GM23248 (cell line): ENCODE data around the gene SYNRG. TPM values are rescaled to one million over a fixed set of nuclear protein-coding genes. Genes with fewer than 3 reads are reported as not detected.

Experiments
- DNase-seq: peaks from one replicate; pipeline ENCODE4 v3.0.0-alpha.2; 2015
- H2AFZ ChIP-seq: fragments of 200-600 bp; sonication (generic); 2 replicates; pipeline ENCODE4 v1.6.1; 2016; ENCODE audit warnings: antibody characterized with exemption
- H3F3A ChIP-seq: fragments of 200-600 bp; sonication (generic); 2 replicates; pipeline ENCODE4 v1.6.1; 2016; ENCODE audit warnings: mild to moderate bottlenecking, antibody characterized with exemption, mixed run types; ENCODE audit not compliant: insufficient read depth
- H3K27ac ChIP-seq: fragments of 200-600 bp; sonication (generic); 2 replicates; pipeline ENCODE4 v1.5.1; 2016; ENCODE audit warnings: mild to moderate bottlenecking
- H3K27me3 ChIP-seq: fragments of 200-600 bp; sonication (generic); replicated peaks from 2 replicates; pipeline ENCODE4 v1.6.1; 2016; ENCODE audit warnings: mild to moderate bottlenecking; ENCODE audit not compliant: insufficient read depth
- H3K36me3 ChIP-seq: fragments of 200-600 bp; sonication (generic); 2 replicates; pipeline ENCODE4 v1.6.1; 2016; ENCODE audit warnings: low read depth, mild to moderate bottlenecking
- H3K4me1 ChIP-seq: fragments of 200-600 bp; sonication (generic); 2 replicates; pipeline ENCODE4 v1.6.1; 2016; ENCODE audit warnings: mild to moderate bottlenecking; ENCODE audit not compliant: insufficient read depth
- H3K4me2 ChIP-seq: fragments of 200-600 bp; sonication (generic); one replicate; pipeline ENCODE4 v1.6.1; 2016; ENCODE audit warnings: mild to moderate bottlenecking; ENCODE audit not compliant: unreplicated experiment
- H3K4me3 ChIP-seq: fragments of 200-600 bp; sonication (generic); 2 replicates; pipeline ENCODE4 v1.5.1; 2016; ENCODE audit warnings: mild to moderate bottlenecking
- H3K79me2 ChIP-seq: fragments of 200-600 bp; sonication (generic); 2 replicates; pipeline ENCODE4 v1.6.1; 2016; ENCODE audit warnings: mild to moderate bottlenecking; ENCODE audit not compliant: insufficient read depth
- H3K9ac ChIP-seq: fragments of 200-600 bp; sonication (generic); 2 replicates; pipeline ENCODE4 v1.6.1; 2016; ENCODE audit warnings: mild to moderate bottlenecking
- H3K9me2 ChIP-seq: fragments of 200-600 bp; sonication (generic); 2 replicates; pipeline ENCODE4 v1.6.1; 2016; ENCODE audit warnings: mixed run types, mild to moderate bottlenecking, moderate library complexity; ENCODE audit not compliant: insufficient read depth
- H3K9me3 ChIP-seq: fragments of 200-600 bp; sonication (generic); one replicate; pipeline ENCODE4 v1.6.1; 2017; ENCODE audit warnings: low read depth
- H4K20me1 ChIP-seq: fragments of 200-600 bp; sonication (generic); 2 replicates; pipeline ENCODE4 v1.6.0; 2016; ENCODE audit not compliant: insufficient read depth
- EZH2 ChIP-seq: fragments of 200-600 bp; sonication (generic); IDR thresholded peaks from 2 replicates; pipeline ENCODE4 v1.6.1; 2018; ENCODE audit warnings: antibody characterized with exemption, mild to moderate bottlenecking; ENCODE audit not compliant: insufficient read depth, poor library complexity, severe bottlenecking
- EZH2phosphoT487 ChIP-seq: fragments of 200-600 bp; sonication (generic); IDR thresholded peaks from 2 replicates; pipeline ENCODE4 v1.6.1; 2018; ENCODE audit warnings: antibody characterized with exemption, moderate library complexity, mild to moderate bottlenecking, low read depth; ENCODE audit not compliant: insufficient read depth
- WGBS, 2 experiments: methylation state at CpG; one replicate each; pipeline ENCODE4 v1.1.6; 2015 to 2017; ENCODE audit warnings: low lambda C conversion rate in 2 of 2, low coverage in 1 of 2; ENCODE audit errors: missing lambda C conversion rate in 2 of 2; 5-methylcytosine and 5-hydroxymethylcytosine counted together
- in situ Hi-C: fragments of 300-500 bp; cut with MboI; formaldehyde crosslinking; loops from 2 replicates; pipeline ENCODE4 v1.15.0; 2020
- microRNA-seq: library from miRNA; unstranded; fragments of <30 nt; microRNA quantifications from one replicate; pipeline ENCODE4, GENCODE V29; 2016; ENCODE audit warnings: borderline number of aligned reads
- polyA plus RNA-seq: library from polyadenylated mRNA; unstranded; fragments of >200 nt; fragmentation: Nextera tagmentation; extraction: Ambion mirVana; gene quantifications from 2 replicates; pipeline ENCODE4 v1.2.1, GENCODE V29; 2016
- small RNA-seq: library from RNA; depleted of rRNA; stranded (forward); fragments of <200 nt; gene quantifications from one replicate; pipeline ENCODE3, GENCODE V24; 2014; ENCODE audit warnings: low read depth, low replicate concordance
- total RNA-seq: library from RNA; depleted of rRNA; stranded (reverse); fragments of >200 nt; shearing (Covaris generic); gene quantifications from 2 replicates; pipeline ENCODE4 v1.2.3, GENCODE V29; 2014; rRNA removed

The SYNRG gene
- total and polyA plus RNA-seq, 2 experiments from 2014 or later = 5.6 to 13.1 TPM

DNA sequence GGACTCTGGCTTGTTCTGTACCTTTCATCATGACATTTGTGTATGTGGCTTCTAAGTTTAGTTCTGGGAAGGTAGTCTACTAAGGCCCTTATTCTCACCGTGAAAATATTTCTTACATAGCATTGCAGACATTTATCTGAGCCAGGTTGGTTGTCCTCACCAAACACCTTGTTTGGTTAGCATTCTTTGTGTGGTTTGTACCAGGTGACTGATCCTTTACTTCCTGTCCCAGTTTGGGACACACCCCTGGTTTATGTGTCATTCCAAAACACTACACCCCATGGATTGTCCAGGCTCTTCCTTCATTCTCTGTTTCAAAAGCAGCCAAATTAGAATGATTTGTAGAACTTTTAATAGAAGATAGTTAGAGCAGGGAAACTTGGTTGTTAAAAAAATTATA lies 142.7 kb downstream of the SYNRG start:
- Histone ChIP-seq H3K36me3 (peaks cover 52% of the 10 kb centered on the region), H3K27me3 (no peaks in the 10 kb centered on the region), H3K9me2 (no peaks in the 10 kb centered on the region), H3K27ac (no peak overlapping the region), H3F3A (no peaks in the 10 kb centered on the region; the same call in 1 of the 2 replicates), H3K9me3 (no peaks in the 10 kb centered on the region), H3K4me2 (no peak overlapping the region), H3K4me1 (no peaks in the 10 kb centered on the region), H4K20me1 (no peaks in the 10 kb centered on the region), H3K4me3 (no peak overlapping the region), H2AFZ (no peak overlapping the region), H3K79me2 (no peaks in the 10 kb centered on the region), H3K9ac (no peak overlapping the region)
- 100% methylated on average over 1 of the region's 1 CpG for WGBS, 2 experiments
- no peak for DNase-seq
- TF ChIP-seq EZH2phosphoT487 (no peak), EZH2 (no peak)
- in situ Hi-C loops = no loop called here

- H3F3A ChIP-seq = no peaks in the 10 kb centered on the region; the same call in 1 of the 2 replicates
- H3K9me2 ChIP-seq = no peaks in the 10 kb centered on the region
- no peak overlapping the region for H3K9ac ChIP-seq
- no peak overlapping the region for H3K4me2 ChIP-seq
- no peaks in the 10 kb centered on the region for H3K79me2 ChIP-seq
- no peaks in the 10 kb centered on the region for H4K20me1 ChIP-seq
- in situ Hi-C loops = no loop called here
- DNase-seq = peak; percentile 60
- TF ChIP-seq EZH2phosphoT487 = no peak
- TF ChIP-seq EZH2 = no peak
- H3K4me1 ChIP-seq = no peaks in the 10 kb centered on the region
- H3K27ac ChIP-seq = peak overlapping the region; percentile 22
- no peak overlapping the region for H2AFZ ChIP-seq
- no peaks in the 10 kb centered on the region for H3K9me3 ChIP-seq
- H3K27me3 ChIP-seq = no peaks in the 10 kb centered on the region
- 97 to 98% methylated on average over 7 of the region's 7 CpGs for WGBS, 2 experiments
- no peak overlapping the region for H3K4me3 ChIP-seq
- peaks cover 44% of the 10 kb centered on the region for H3K36me3 ChIP-seq
Observed at GRCh38 chr17:37465069-37465616, 144.1 kb downstream of the SYNRG start.

Small RNA genes within 50 kb of the gene (microRNA-seq; reads per million reads assigned to microRNA genes)
- gene MIR378J = not detected

Small RNA genes within 50 kb of the gene (small RNA-seq; reads per million reads assigned to genes)
- not detected for gene MIR378J

Other genes starting within 250 kb of the SYNRG start
- not detected in 2 replicates for gene C17orf78, start 233.4 kb downstream of the SYNRG start, total RNA-seq
- not detected in 2 replicates for gene C17orf78, start 233.4 kb downstream of the SYNRG start, polyA plus RNA-seq
- gene ACACA, start 202.6 kb downstream of the SYNRG start, total RNA-seq = 21.9 and 38.3 TPM in 2 replicates
- 10.2 and 10.3 TPM in 2 replicates for gene ACACA, start 202.6 kb downstream of the SYNRG start, polyA plus RNA-seq
- gene TADA2A, start 202.5 kb downstream of the SYNRG start, total RNA-seq = 16.9 and 18.3 TPM in 2 replicates
- 15.1 and 16.7 TPM in 2 replicates for gene TADA2A, start 202.5 kb downstream of the SYNRG start, polyA plus RNA-seq
- 154 and 161 TPM in 2 replicates for gene DUSP14, start 119.5 kb downstream of the SYNRG start, total RNA-seq
- 153 and 157 TPM in 2 replicates for gene DUSP14, start 119.5 kb downstream of the SYNRG start, polyA plus RNA-seq
- gene DDX52, start 34.0 kb upstream of the SYNRG start, total RNA-seq = 26.7 and 34.7 TPM in 2 replicates
- gene DDX52, start 34.0 kb upstream of the SYNRG start, polyA plus RNA-seq = 23.5 and 26.1 TPM in 2 replicates
- gene HNF1B, start 135.6 kb upstream of the SYNRG start, total RNA-seq = not detected in 2 replicates
- not detected in 2 replicates for gene HNF1B, start 135.6 kb upstream of the SYNRG start, polyA plus RNA-seq